Coronary artery (tissue), 2 donors: ENCODE results near the gene ZCCHC2.

ENCODE experiments used
- DNase-seq: peaks from one replicate; pipeline ENCODE4 v3.0.0-alpha.2; 2017; ENCODE audit warnings: low spot score
- H3K27ac ChIP-seq, 2 donors: fragments of 200-600 bp; sonication (generic); one replicate each; pipeline ENCODE4 v1.5.1; 2016 to 2019
- H3K4me3 ChIP-seq: fragments of 200-600 bp; sonication (generic); 2 replicates; pipeline ENCODE4 v1.5.1; 2016; ENCODE audit warnings: mild to moderate bottlenecking, moderate library complexity
- TF ChIP-seq, protein P1 (sequence below): fragments of 200-600 bp; sonication (generic); IDR thresholded peaks from one replicate; pipeline ENCODE4 v1.5.1; 2019; ENCODE audit warnings: antibody characterized with exemption

The ZCCHC2 gene

DNA sequence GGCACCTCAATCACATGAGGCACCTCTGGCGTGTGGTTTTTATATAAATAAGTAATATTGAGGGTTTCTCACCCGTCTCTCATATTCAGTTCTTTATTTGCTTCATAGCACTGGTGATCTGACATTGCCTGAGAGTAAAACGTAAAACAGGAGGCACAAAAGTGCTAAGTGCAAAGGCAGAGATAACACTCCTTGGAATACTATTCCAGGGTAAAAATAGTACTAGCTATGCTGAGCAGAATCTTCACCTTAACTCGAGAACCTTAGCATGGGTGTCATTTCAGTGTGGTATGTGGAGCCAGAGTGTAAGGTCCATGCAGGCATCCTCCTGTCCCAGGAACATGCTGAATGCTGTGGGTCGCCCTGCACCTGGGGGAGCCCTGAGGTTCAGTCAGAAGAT, 26.9 kb downstream of the ZCCHC2 start:
- Histone ChIP-seq H3K4me3 (no peak overlapping the region), H3K27ac (no peak overlapping the region)
- TF ChIP-seq, protein P1, sequence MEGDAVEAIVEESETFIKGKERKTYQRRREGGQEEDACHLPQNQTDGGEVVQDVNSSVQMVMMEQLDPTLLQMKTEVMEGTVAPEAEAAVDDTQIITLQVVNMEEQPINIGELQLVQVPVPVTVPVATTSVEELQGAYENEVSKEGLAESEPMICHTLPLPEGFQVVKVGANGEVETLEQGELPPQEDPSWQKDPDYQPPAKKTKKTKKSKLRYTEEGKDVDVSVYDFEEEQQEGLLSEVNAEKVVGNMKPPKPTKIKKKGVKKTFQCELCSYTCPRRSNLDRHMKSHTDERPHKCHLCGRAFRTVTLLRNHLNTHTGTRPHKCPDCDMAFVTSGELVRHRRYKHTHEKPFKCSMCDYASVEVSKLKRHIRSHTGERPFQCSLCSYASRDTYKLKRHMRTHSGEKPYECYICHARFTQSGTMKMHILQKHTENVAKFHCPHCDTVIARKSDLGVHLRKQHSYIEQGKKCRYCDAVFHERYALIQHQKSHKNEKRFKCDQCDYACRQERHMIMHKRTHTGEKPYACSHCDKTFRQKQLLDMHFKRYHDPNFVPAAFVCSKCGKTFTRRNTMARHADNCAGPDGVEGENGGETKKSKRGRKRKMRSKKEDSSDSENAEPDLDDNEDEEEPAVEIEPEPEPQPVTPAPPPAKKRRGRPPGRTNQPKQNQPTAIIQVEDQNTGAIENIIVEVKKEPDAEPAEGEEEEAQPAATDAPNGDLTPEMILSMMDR = no peak
- no peak for DNase-seq

GRCh38 chr18:62550746-62551145, 27.9 kb downstream of the ZCCHC2 start:
- DNase-seq = no peak
- H3K4me3 ChIP-seq = no peak overlapping the region
- no peak overlapping the region for H3K27ac ChIP-seq
- TF ChIP-seq, protein P1 = no peak

DNA sequence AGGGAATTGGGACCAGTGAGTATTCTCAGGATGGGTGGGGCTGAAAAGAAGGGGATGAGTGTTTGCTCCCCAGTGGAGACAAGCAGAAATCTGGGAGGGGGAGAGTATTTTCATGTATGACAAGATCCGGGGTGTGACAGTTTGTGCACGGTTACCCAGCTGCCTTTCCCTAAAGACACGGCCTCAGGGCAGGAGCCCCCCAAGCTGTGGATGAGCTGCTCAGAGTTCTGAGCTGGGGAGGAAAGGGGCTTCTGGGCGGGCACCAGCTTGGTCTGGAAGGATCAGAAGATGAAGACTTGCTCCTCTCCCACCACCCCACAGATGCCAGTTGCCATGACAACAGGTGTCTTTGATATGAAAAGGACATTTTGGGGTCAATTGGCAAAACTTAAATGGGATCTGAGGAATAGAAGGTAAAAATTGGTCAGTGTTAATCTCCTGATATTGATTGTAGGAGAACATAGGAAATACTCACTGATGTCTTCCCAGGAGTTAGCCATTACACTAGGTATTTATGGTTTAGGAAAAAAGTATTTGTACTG, 29.2 kb downstream of the ZCCHC2 start:
- TF ChIP-seq, protein P1 = no peak
- no peak overlapping the region for H3K4me3 ChIP-seq
- no peak for DNase-seq
- H3K27ac ChIP-seq = no peak overlapping the region

DNA sequence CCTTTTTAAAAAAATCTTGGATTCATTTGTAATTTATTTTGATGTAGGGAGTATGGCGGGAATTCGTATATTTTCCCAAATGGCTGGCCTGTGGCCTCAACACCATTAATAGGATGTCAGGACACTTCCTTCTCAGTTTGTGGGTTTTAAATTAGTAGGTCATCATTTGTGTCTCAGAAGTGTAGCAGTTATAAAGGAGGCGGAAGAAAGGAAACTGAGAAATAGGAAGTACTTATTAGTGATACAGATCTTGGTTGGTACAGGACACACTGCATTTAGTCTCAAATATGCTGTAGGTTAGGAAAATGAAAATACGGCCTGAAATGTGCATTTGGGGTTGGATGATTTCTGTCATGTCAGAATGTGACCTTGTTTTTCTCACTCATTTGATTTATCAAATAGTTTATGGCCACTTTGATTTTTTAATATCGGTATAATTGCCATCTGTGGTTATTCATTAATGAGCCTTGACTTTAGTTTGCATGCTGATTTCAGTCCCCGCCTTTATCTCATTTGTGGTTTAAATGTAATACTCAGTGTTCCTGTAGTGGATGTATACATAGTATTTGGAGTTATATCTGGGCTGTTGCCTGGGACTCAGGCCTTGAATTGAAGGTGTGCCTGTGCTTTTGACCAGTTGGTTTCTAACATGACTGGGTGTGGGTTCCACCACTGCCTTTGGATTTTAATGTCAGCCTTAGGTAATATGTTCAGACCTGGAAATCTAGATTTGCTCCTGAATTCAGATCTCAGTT, 31.4 kb downstream of the ZCCHC2 start:
- Histone ChIP-seq H3K4me3 (no peak overlapping the region), H3K27ac (no peak overlapping the region)
- TF ChIP-seq, protein P1 = no peak
- DNase-seq = no peak

GRCh38 chr18:62555135-62555534, 32.3 kb downstream of the ZCCHC2 start:
- DNase-seq = no peak
- Histone ChIP-seq H3K27ac (no peak overlapping the region), H3K4me3 (no peak overlapping the region)
- TF ChIP-seq, protein P1 = no peak

DNA sequence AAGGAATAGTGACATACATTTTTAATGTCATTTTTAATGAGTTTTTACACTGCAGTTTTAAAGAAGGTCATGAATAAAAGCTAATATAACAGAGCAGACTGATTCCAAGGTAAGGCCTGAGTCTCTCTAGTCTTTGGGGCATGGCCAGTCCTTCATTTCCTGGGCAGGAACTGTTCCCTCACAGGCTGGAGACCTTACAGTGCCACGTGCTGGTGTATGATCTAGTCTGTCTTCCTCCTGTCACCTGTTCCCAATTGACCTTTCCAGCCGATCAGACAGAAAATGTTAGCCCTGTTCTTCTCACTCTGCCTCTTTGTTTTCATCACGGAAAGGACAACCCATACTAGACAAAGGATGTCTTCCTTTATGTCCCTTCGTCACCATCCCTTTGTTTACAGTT, 33.6 kb downstream of the ZCCHC2 start:
- no peak overlapping the region for H3K27ac ChIP-seq
- TF ChIP-seq, protein P1 = no peak

More for the DNA sequence above, 33.6 kb downstream of the ZCCHC2 start:
- no peak overlapping the region for H3K4me3 ChIP-seq
- no peak for DNase-seq
